GM18526 (cell line): Measurements from ENCODE around the gene PEX5L.

Experiments used
- POLR2A ChIP-seq: IDR thresholded peaks from 3 replicates; pipeline ENCODE4 v1.6.1; 2011; ENCODE audit not compliant: insufficient read length; ENCODE audit errors: extremely low read depth

PEX5L gene

GRCh38 chr3:179860275-179861107 is 176.2 kb downstream of the PEX5L start:
- TF ChIP-seq POLR2A = no peak

- TF ChIP-seq POLR2A = no peak
Measured at GRCh38 chr3:179853176-179853575, 183.6 kb downstream of the PEX5L start.

- no peak for TF ChIP-seq POLR2A
Measured at GRCh38 chr3:179852142-179852905, 184.4 kb downstream of the PEX5L start.

- TF ChIP-seq POLR2A = no peak
Measured at GRCh38 chr3:179848711-179849110, 188.0 kb downstream of the PEX5L start.

- no peak for TF ChIP-seq POLR2A
Measured at GRCh38 chr3:179842061-179842460, 194.7 kb downstream of the PEX5L start.

GRCh38 chr3:179840985-179841384 is 195.8 kb downstream of the PEX5L start:
- no peak for TF ChIP-seq POLR2A

- no peak for TF ChIP-seq POLR2A
Measured at GRCh38 chr3:179837374-179837773, 199.4 kb downstream of the PEX5L start.

GRCh38 chr3:179833294-179833693 is 203.4 kb downstream of the PEX5L start:
- TF ChIP-seq POLR2A = no peak

- no peak for TF ChIP-seq POLR2A
Measured at GRCh38 chr3:179832333-179832854, 204.3 kb downstream of the PEX5L start.

GRCh38 chr3:179829401-179829800 is 207.3 kb downstream of the PEX5L start:
- TF ChIP-seq POLR2A = no peak

GRCh38 chr3:179828738-179829137 is 208.0 kb downstream of the PEX5L start:
- TF ChIP-seq POLR2A = no peak

- TF ChIP-seq POLR2A = no peak
Measured at GRCh38 chr3:179826247-179826637, 210.5 kb downstream of the PEX5L start.

- no peak for TF ChIP-seq POLR2A
Measured at GRCh38 chr3:179825527-179826246, 211.1 kb downstream of the PEX5L start.

GRCh38 chr3:179822296-179822695 is 214.4 kb downstream of the PEX5L start:
- TF ChIP-seq POLR2A = no peak

GRCh38 chr3:179819379-179819778 is 217.4 kb downstream of the PEX5L start:
- no peak for TF ChIP-seq POLR2A

GRCh38 chr3:179812096-179812382 is 224.7 kb downstream of the PEX5L start:
- no peak for TF ChIP-seq POLR2A
